Gastrocnemius medialis (tissue), 4 donors: ENCODE results near the gene PDLIM3.

Experiments used
- CTCF ChIP-seq, 5 experiments: fragments of 450-650 bp in 3 of 5; fragments of 200-600 bp in 2 of 5; sonication (generic) in 2 of 5; IDR thresholded peaks in 4 of 5; conservative IDR thresholded peaks in 1 of 5; 1 replicate in 4 of 5; 2 replicates in 1 of 5; pipeline ENCODE4 v1.5.1; 2016 to 2019; ENCODE audit warnings: antibody characterized with exemption in 5 of 5, mild to moderate bottlenecking in 3 of 5, moderate library complexity in 3 of 5
- POLR2A ChIP-seq, 2 donors: fragments of 450-650 bp; IDR thresholded peaks; one replicate each; pipeline ENCODE4 v1.6.1; 2017; ENCODE audit warnings: antibody characterized with exemption in 2 of 2, mild to moderate bottlenecking in 2 of 2, moderate library complexity in 2 of 2

GRCh38 chr4:185578284-185578683 lies 43.0 kb upstream of the PDLIM3 start:
- TF ChIP-seq CTCF (IDR thresholded peaks at IDR 0.05 in 4 of 5, conservative IDR thresholded peaks at IDR 0.05 in 1 of 5) = no peak
- TF ChIP-seq POLR2A (IDR thresholded peaks at IDR 0.05) = peak; percentile 46 to 86
